ENCODE results near the gene KCNIP1.

DNA sequence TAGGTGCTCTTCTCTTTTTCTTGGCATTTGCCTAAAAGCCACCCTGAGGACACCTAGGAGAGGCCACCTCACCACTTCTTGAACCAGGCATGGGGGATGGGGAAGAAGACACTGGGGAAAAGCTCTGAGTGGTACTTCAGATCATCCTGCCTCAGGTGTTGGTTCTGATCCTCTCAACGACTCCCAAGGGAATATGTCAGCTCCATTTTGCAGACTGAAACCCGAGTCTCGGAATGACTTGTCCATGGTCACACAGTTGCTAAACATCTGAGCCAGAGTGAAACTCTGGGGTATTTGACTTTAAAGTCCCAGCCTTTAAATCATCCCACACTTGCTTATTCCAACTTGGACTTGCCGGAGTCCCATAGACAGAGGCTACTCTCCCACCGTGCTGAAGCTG is 159.1 kb downstream of the KCNIP1 start:
- TF ChIP-seq, protein P1, sequence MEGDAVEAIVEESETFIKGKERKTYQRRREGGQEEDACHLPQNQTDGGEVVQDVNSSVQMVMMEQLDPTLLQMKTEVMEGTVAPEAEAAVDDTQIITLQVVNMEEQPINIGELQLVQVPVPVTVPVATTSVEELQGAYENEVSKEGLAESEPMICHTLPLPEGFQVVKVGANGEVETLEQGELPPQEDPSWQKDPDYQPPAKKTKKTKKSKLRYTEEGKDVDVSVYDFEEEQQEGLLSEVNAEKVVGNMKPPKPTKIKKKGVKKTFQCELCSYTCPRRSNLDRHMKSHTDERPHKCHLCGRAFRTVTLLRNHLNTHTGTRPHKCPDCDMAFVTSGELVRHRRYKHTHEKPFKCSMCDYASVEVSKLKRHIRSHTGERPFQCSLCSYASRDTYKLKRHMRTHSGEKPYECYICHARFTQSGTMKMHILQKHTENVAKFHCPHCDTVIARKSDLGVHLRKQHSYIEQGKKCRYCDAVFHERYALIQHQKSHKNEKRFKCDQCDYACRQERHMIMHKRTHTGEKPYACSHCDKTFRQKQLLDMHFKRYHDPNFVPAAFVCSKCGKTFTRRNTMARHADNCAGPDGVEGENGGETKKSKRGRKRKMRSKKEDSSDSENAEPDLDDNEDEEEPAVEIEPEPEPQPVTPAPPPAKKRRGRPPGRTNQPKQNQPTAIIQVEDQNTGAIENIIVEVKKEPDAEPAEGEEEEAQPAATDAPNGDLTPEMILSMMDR (IDR thresholded peaks at IDR 0.05) = no peak
- no peak for TF ChIP-seq POLR2A (IDR thresholded peaks at IDR 0.05)
- no peak for TF ChIP-seq POLR2AphosphoS5 (IDR thresholded peaks at IDR 0.05)
- no peak for TF ChIP-seq EP300 (IDR thresholded peaks at IDR 0.05; ENCODE audit: low read depth)

Measured in transverse colon (tissue), 4 donors.